DMS153 (cell line): ENCODE measurements around the gene AXIN1.
"Not testable (repeated sequence)": the region's sequence is repeated elsewhere in the genome, so short reads cannot be mapped to it uniquely, and the experiment has no call there.

ENCODE experiments used
- DNase-seq: peaks from one replicate; lab custom pipeline; 2025; lab: John Stamatoyannopoulos, UW

Gene AXIN1

DNA sequence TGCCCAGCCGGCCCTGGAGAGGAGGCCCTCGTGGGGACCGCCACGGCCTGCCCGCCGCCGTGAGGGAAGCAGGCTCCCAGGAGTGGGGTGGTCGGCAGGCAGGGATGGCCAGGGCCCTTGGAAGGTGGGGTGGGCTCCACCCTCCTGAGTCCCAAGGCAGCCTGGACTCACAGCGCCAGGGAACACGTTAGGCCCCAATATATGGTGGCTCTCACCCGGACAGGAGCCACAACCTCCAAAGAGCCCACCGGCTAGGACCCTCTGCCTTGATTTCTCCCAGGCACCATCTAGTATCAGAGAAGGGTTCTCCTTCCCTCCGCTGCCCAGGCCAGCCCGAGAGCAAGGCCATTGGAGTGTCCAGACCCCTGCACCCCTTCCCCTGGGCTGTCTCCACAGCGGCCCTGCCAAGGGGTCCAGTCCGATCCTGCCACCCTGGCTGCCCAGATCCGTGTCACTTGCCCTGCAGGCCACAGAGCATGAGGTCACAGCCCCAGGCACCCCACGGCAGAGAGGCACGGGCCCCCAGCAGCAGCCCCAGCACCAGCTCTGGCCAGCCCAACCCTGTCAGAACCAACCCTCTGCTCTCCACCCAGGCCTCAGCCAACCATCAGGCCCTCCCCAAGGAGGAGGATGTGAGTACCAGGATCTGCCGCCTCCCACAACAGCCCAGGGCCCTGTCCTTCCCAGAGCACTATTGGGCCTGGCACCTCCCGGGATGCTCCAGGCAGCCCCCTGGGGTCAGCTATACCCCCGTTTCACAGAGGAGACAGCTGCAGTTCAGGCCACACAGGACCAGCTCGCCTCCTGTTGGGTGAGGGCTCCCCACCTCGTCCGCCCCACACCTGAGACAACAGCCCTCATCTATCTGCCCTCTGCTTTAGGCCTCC lies 1.1 kb upstream of the AXIN1 start:
- DNase-seq, result no peak

DNA sequence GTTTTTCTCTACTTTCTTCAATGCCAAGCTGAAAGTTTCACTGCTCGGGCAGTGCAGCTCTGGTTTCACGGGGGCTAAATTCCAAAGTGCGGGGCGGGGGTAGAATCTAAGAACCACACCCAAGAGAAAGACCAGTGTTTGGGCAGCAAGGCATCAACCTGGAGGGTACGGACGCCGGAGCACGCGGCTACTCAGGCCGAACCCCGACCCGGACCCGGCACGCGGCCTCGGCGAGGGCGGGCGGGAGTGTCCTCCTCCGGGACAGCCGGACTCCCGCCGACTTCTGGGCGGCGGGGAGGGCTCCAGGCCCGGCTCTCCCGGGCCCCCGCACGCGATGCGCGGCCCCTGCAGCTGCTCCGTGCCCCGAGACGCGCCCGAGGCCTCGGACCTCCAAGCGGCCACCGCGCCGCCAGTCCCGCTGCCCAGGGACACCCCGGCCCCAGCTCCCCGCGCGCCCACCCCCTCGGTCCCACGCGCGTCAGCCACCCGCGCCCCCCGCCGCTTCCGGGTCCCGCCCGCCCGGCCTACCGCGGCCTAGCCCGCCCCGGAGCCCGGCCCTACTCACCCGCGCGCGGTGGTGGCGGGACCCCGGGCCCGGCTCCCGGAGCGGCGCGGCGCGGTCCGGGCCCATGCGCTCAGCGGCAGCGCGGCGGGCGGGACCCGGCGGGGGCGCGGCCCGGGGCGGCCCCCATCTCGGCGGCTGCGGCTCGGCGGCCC lies 561 bp downstream of the AXIN1 start:
- DNase-seq, result no peak

DNA sequence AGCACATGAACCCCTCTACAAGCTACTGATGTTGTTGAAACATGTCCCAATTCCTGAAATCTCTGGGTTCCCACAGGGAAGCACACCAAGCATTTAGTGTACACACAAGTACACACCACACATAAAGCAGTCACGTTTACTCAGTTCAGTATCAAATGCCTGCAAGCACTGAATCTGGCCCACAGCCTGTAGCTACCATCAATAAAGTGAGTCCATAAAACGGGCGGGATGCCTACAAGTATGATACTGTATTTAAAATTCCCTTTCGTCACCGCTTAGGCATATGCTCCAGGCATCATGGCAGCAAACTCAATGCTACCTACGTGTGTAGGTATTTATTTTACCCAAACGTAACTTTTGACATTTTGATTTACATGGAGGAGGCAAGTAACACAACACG lies 2.3 kb downstream of the AXIN1 start:
- DNase-seq, result no peak

DNA sequence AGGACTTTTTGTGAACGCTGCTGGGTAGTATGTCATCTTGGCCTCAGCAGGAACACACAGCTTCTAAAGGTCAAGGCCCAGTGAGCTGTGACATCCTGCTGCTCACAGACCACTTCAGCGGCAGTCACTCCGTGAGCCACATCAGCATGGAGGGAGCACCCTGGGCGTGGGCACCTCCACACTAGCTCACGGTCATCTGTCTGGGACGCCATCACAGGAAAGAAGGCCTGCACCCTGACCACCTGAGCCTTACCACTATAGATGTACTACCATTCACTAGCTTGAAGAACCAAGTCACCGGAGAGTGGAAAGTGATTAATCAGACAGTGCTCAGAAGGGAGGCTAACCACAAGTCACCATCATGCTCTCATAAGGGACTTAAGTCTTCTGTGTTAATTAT lies 3.3 kb downstream of the AXIN1 start:
- DNase-seq, result no peak

DNA sequence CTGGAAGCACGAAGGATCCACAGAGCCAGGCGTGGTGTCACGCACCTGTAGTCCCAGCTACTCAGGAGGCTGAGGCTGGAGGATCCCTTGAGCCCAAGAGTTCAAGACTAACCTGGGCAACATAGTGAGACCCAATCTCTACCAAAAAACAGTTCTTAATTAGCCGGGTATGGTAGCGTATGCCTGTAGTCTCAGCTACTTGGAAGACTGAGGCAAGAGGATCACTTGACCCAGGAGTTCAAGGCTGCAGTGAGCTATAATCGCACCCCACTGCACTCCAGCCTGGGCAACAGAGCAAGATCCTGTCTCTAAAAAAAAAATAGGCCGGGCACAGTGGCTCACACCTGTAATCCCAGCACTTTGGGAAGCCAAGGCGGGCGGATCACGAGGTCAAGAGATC lies 4.0 kb downstream of the AXIN1 start:
- DNase-seq, result not testable (repeated sequence)

DNA sequence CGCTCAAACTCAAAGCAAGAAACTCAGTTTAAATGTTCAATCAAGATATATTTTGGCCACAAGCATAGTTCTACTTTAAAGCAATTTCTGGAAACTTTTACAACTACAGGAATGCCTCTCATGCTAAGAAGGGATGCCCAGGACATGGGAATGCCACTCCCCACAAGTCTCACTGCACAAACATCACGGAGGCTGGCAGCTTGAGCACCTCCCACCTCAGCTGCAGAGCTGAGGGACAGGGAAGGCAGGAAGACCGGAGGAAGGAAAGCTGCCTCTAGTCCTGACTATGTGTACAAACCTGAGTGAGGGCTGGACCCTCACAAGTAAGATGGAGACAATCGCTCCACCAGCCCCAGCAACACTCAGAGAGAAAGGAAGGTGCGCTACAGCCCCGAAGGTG lies 5.3 kb downstream of the AXIN1 start:
- DNase-seq, result no peak

DNA sequence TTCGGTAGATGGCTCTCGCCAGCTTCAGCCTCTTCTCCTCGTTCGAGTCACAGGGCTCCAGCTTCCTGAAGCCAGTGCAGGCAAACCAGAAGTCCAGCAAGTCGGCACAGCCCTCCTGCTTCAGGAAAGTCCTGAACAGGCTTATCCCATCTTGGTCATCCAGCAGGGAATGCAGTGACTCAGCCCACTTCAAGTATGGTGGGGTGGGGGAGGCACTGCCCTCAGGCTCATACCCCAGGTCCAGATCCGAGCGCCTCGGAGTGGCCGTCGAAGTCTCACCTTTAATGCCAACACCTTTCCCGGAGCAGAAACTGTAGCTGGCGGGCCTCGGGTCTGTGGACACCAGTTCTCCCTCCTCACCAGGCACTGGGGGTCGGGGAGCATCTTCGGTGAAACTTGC lies 5.9 kb downstream of the AXIN1 start:
- DNase-seq, result no peak

DNA sequence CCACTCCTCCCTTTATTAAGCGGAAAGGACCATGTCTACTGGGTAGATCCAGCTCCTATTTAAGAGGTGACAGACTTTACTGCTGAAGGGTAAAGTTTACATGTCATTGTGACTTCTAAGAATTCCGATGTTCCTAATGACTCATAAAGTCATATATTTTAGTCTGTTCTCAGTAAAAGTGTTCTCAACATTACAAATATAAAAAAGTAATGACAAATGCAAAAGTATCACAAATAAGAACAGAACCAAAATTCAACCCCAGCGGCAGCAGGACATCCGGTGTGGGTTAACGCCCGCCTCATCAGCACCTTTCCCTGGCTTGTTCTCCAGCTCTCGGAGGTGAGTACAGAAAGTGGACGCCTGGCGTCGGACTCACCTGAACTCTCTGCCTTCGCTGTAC lies 6.8 kb downstream of the AXIN1 start:
- no peak for DNase-seq

DNA sequence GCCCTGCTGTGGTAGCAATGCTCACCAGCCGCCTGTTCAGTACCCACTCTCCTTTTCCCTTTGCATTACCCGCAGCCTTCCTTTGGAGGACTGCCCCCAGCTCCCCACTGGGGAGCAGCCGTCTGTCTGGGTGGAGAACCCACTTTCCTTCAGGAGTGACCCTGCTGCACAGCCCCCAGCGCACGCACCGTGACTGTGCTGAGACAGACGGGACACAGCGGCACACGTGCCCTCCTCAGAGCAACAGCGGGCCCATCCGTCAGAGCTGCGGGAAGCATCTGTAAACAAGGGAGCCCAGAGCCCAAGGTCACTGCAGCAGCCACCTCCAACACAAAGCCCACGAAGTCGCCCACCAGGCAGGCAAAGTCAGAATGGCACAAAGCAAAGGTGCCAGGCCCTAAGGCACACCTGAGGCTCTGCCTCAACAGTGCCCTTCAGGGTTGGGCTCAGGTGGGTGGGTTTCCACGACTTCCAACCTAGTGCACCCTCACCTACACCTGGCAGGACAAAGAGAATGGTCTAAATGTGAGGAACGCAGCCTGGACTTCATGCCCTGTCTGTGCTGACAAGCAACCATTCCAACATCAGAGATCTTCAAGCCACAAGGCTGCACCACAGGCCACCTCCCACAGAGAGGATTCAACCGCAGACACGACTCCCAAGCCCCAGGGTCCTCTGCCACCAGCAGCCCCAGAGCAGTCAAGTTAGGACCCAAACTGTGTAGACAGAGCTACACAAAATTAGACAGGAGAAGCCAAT lies 9.9 kb downstream of the AXIN1 start:
- DNase-seq, result no peak

DNA sequence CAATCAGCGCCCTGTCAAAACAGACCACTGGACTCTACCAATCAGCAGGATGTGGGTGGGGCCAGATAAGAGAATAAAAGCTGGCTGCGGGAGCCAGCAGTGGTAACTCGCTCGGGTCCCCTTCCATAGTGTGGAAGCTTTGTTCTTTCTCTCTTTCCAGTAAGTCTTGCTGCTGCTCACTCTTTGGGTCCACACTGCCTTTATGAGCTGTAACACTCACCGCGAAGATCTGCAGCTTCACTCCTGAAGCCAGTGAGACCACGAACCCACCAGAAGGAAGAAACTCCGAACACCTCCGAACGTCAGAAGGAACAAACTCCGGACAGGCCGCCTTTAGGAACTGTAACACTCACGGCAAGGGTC lies 10.6 kb downstream of the AXIN1 start:
- DNase-seq, result not testable (repeated sequence)

DNA sequence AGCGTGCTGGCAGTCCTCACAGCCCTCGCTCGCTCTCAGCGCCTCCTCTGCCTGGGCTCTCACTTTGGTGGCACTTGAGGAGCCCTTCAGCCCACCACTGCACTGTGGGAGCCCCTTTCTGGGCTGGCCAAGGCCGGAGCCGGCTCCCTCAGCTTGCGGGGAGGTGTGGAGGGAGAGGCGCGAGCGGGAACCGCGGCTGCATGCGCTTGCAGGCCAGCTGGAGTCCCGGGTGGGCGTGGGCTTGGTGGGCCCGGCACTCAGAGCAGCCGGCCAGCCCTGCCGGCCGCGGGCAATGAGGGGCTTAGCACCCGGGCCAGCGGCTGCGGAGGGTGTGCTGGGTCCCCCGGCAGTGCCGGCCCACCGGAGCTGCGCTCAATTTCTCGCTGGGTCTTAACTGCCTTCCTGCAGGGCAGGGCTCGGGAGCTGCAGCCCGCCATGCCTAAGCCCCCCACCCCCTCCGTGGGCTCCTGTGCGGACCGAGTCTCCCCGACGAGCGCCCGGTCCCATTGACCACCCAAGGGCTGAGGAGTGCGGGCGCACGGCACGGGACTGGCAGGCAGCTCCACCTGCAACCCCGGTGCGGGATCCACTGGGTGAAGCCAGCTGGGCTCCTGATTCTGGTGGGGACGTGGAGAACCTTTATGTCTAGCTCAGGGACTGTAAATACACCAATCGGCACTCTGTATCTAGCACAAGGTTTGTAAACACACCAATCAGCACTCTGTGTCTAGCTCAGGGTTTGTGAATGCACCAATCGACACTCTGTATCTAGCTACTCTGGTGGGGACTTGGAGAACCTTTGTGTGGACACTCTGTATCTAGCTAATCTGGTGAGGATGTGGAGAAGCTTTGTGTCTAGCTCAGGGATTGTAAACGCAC lies 11.2 kb downstream of the AXIN1 start:
- DNase-seq, result not testable (repeated sequence)

DNA sequence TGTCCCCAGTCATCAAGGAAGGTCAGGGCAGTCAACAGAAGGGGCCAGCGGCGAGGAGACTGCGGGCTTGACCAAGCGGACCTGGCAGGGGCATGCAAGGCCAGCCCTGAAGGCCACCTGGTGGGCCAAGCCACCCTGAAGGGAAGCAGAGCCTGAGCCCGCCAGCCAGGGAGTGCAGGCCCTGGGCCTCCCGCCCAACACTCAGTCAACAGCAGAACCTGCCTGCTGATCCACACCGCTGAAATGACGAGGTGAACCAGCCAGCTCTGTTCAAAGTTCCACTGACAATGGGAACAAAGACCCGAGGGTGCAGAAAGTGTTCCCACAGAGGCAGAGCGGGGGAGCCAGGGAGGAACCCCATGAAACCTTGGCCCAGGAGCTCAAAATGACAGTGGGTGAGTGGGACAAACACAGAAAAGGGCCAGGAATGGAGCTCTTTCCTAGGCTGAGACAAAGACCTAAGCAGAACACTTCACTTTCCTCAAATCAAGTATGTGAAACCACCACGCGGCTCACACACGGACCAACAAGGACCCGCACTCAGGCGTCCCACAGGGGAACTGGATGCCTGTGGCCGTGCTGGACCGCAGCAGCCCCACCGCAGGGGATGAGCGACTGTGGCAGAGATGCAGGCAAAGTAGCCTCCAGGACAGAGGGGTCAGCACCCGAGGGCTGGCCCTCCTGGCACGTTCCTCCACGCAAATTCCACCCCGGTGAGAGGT lies 12.0 kb downstream of the AXIN1 start:
- DNase-seq, result no peak

DNA sequence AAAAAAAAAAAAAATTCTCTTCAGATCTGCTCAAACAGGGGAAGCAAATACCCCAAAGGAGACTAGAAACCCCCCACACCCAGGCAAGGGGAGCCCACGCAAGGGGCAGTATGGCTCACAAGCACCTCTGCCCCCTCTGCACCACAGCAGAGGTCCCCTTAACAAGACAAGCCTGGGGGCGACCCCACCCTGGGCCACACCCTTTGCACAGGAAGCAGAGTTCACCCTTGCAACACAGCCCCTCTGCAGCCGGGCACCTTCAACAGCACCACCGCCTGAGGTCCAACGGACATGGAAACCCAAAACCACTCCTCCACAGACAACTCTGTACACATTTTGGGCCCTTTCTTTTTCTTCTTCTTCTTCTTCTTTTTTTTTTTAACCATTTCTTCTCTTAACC lies 12.8 kb downstream of the AXIN1 start:
- DNase-seq, result no peak

DNA sequence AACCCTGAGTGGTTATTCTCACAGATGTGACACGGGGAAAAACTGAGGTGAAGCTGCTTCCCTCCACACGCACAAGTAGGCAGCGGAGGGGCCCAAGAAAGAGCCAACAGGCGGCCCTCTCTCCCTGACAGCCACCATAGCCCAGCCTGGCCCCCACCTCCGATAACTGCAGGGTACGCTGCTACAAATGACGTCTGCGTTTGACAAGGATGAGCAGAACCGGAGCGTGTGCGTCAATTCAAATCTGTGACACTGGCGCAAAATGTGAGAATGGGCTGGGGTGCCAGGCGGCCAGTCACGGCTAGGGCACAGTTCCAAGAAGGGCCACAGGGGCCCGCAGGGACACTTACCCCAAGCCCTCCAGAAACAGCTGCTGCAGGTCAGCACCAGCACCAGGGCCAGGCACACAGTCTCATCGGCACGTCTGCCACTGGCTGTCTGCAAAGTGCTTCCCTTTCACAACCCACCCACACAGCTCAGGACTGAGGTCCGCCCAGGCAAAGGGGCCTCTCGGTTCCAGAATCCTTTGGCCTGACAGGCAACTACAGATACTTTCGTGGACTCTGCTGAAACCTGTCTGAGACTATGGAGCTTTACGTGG lies 14.4 kb downstream of the AXIN1 start:
- DNase-seq, result no peak

DNA sequence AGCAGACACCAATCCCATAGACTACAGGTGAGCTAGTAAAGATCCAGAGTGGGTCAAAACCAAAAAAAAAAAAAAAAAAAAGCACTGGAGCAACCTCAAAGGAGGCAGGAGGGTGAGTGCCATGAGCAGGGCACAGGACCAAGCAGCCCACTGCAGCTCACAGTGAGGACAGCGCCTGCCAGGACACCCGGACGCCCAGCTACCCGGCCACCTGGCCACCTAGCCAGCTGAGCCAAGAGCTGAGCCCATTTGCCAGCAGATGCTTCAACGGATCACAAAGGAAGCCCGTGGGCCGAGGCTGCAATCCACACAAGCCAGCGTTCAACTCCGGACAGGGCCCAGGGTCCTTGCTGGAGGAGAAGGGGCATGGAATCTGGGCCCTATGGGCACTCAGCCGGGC lies 15.1 kb downstream of the AXIN1 start:
- DNase-seq, result no peak

DNA sequence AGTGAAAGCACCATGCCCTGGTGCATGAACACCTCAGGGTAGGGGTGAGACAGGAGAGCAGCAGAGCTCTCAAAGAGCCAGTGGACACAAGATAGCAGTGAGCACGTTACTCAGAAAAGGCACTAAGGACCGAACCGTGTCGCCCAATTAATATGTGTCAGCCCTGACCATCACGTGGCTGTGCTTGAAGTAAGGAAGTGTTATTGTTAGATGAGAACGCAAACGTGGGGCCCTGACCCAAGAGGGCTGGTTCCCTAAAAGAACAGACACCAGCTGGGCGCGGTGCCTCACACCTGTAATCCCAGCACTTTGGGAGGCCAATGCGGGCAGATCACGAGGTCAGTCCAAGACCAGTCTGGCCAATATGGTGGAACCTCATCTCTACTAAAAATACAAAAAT lies 16.3 kb downstream of the AXIN1 start:
- DNase-seq, result no peak

DNA sequence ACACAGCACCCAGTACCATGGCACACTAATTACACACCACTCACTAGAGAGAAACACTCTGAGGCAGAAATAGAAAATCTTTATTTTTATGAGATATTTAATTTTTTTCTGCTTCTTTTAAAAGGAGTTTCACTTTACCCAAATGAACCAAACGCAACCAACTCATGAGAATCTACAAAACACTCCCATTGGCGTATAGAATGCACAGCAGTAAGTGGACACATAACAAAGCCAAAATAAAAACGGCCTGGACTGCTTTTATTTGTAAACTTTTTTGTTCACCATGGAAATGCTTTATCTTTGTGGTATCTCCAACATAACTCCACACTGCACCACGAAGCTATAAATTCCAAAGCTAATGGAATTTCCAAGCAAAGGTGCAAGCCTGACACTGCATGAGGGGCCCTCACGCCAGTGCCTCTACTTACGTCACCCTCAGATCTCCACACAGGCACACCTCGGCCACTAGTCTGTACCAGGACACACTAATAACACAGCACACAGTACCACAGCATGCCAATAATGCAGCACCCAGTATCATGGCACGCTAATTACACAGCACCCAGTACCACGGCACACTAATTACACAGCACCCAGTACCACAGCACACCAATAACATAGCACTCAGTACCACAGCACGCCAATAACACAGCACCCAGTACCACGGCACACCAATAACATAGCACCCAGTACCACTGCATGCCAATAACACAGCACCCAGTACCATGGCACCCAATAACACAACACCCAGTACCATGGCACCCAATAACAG lies 17.5 kb downstream of the AXIN1 start:
- not testable (repeated sequence) for DNase-seq

DNA sequence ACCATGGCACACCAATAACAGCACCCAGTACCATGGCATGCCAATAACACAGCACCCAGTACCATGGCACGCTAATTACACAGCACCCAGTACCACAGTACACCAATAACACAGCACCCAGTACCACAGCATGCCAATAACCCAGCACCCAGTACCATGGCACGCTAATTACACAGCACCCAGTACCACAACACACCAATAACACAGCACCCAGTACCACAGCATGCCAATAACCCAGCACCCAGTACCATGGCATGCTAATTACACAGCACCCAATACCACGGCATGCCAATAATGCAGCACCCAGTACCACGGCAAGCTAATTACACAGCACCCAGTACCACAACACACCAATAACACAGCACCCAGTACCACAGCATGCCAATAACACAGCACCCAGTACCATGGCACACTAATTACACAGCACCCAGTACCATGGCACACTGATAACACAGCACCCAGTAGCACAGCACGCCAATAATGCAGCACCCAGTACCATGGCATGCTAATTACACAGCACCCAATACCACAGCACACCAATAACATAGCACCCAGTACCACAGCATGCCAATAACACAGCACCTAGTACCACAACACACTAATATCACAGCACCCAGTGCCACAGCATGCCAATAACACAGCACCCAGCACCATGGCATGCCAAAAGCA lies 18.2 kb downstream of the AXIN1 start:
- DNase-seq, result not testable (repeated sequence)

DNA sequence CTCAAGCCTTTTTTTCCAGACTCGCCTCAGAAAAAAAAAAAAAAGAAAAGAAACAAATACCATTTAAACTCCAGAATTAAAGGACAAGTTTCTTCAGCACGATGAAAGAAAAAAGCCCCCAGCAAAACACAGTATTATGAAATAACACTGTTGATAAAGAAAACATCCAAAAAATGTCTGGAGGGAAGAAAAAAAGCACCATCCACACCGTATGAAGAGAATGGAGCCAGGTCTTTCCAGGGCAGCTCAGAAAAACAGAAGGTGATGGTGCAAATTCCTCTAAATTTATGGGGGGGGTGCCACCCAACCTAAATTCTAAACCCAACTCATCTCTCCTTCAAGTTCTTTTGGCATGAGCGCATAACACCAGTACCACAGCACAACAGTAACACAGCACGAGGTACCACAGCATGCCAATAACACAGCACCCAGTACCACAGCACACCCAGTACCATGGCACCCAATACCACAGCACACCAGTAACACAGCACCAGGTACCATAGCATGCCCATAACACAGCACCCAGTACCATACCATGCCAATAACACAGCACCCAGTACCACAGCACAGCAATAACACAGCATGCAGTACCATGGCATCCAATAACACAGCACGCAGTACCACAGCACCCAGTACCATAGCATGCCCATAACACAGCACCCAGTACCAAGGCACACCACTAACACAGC lies 19.0 kb downstream of the AXIN1 start:
- no peak for DNase-seq
